RPMI7951 (cell line): ENCODE data around the gene NADSYN1. TPM values are rescaled to one million over a fixed set of nuclear protein-coding genes. Genes with fewer than 3 reads are reported as not detected.

ENCODE experiments used
- DNase-seq: peaks from one replicate; pipeline ENCODE4 v3.0.0-alpha.2; 2012; ENCODE audit warnings: low read depth
- total RNA-seq: library from RNA; depleted of rRNA; stranded (reverse); fragments of >200 nt; shearing (Covaris generic); gene quantifications from 2 replicates; pipeline ENCODE4 v1.2.3, GENCODE V29; 2014

The NADSYN1 gene
- total RNA-seq, 1 experiment from 2014 or later: 36.9 TPM

- DNase-seq: no peak
Measured at GRCh38 chr11:71474141-71474770, 21.3 kb downstream of the NADSYN1 start.

DNA sequence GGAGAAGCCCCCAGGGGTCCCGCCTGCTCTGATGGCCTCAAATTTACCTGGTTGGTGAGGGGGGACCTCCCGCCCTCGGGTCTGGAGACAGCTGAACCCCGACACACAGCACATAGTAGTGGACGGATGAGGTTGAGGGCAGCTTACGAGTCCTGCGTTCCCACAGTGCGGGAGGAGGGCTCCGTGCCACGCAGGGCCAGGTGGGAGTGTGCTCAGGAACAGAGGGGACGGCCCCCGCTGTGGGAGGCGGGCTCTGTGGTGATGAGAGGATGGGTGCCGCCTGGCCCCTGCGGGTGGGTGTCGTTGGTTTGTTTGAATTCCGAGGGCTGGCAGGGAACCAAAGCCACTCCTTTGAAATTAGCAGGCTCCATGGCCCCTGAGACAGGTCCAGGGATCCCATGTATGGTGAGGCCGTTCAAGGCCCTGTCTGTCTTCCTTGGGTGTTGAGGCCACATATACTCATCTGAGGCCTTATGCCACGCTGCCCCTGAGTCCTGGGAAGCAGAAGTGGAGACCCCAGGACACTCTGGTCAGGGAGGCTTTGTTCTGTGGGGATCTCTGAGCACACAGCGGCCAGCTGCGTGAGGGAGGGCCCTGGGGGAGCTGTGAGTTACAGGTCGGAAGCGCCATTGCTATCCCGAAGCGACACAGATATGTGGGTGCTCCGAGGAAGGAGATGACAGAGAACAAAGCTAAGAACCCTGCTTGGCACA lies 21.9 kb downstream of the NADSYN1 start:
- DNase-seq: no peak

GRCh38 chr11:71476031-71476430 lies 23.0 kb downstream of the NADSYN1 start:
- no peak for DNase-seq

DNA sequence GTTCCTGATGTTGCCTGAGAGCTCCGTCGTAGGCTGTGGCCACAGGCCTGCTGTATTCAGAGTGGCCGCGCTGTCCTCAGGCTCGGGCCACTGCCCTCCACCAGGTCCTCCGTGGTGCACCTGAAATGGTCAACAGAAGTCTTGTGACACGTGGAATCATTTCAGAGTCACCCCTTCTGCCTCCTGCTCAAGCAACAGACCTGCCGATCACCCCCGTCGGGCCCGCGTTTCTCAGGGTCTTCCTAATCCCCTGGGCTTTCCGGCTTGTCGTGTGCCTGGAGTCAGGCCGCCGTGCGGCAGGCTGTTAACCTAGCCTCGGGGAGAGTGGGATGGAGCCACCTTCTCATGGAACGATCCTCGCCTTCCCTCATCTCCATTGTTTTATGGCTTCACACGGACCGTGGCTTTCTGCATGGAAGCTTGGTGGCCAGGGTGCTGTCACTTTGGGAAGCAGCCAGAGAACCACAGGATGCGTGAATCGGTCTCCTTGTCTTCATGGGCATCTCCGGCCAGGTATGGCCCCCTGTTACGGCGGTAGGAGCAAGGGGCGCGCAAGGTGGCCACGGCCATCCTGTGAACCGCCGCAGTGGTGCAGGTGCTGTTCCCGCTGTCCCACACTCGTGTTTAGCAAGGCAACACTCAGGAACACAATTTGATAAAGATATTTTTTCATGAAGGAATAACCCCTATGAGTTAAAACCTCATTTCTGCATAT lies 24.1 kb downstream of the NADSYN1 start:
- DNase-seq: no peak

DNA sequence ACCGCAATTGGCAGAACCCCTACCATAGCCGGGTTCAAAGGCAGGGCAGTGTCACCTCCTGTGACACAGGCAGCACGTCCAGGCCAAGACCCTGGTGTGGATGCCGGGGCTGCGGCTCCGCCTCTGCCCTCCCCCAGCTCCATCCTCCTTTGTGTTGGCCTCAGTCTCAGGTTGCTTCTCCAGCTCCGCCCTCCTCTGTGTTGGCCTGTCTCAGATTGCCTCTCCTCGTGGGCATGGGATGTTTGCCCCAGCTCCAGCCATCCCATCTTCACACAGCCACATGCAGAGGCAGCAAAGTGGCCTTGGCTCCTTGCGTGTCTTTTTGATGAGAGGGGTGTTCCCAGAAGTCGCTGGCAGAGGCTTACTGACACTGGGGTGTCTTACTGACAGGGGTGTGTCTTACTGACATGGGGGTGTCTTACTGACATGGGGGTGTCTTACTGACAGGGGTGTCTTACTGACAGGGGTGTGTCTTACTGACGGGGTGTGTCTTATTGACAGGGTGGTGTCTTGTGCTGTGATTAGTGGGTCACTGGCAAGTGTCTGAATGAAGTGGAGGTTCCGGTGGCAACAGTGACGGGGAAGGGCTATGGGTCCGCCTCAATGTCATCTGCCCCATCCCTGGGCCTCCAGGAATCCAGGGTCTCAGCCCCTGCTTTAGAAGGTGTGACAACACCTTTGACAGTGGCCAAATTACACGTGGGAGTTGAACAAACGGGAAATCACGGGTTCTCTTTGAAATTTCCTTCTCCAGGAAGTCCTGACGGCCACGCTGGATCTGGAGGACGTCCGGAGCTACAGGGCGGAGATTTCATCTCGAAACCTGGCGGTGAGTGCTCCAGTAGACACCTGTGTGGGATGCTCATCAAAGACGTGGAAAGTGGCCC lies 24.9 kb downstream of the NADSYN1 start:
- no peak for DNase-seq

- DNase-seq: no peak
Measured at GRCh38 chr11:71478528-71478840, 25.5 kb downstream of the NADSYN1 start.

DNA sequence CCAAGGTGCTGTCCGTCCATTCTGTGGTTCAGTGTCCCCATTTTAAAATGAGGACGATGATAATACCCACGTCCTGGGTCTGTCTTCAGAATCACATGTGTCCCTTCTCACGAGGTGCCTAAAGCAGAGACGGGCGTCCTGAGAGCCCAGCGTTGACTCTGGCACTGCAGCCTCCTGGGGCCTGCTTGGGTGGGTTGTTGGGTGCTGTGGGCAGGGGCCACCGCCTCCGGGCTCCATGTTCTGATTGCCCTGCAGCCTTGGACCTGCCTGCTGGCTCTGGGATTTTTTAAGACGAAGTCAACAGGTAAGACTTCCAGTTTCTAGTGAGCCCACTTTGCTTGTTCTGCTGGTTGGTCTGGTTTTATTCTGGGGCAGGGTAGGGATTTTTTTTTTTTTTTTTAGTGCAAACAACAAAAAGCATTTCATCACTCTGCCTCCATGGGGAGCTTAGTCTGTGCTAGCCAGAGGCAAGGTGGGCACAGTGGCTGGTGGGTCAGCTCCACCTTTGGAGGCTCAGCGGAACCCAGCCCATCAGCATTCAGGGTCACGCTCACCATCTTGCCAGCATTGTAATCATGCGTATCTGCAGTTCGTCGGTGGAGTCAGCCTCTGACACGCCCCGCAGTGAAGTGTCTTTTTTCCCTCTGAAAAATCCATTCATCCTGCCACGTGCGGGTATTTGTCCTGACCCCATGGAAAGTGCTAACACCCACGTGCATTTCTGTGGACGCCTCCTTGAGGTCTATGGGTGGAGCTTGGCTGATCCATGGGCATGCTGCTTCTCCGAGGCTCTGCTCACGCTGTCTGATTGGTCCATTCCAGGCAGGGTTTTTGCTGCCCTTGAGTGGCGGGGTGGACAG lies 28.3 kb downstream of the NADSYN1 start:
- DNase-seq: no peak

GRCh38 chr11:71482216-71482615 lies 29.2 kb downstream of the NADSYN1 start:
- DNase-seq: no peak

GRCh38 chr11:71482746-71483364 lies 29.9 kb downstream of the NADSYN1 start:
- DNase-seq: no peak

DNA sequence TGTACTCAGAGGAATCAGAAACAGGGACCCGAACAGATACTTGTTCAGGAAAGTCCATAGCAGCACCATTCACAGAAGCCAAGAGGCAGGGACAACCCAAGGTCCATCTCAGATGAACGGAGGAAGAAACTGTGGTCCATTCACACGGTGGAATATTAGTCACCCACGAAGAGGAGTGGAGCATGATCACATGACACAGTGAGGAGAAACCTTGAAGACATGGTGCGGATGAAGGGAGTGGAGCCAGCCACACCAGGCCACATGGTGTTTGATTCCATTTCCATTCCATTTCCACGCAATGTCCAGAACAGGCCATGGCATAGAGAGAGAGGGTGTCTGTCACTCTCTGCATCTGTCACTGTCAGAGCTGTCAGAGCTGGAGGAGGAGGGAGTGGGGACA lies 30.7 kb downstream of the NADSYN1 start:
- no peak for DNase-seq

- no peak for DNase-seq
Measured at GRCh38 chr11:71484248-71485062, 31.5 kb downstream of the NADSYN1 start.

DNA sequence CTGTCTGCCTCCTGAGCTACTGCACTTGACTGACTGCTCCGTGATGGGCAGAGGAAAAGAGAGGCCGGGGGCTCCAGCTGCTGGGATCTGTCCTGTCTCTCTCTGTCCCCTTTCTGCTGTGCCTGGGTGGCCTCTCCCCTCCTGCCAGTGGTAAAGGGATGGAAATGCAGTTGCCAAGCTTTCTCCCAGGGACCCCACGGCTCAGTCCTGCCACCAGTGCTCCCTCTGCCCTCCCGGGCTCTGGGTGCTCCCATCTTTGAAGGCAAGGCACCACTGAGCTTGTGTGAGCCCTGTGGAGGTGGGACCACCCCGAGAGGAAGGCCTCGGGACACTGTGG lies 32.0 kb downstream of the NADSYN1 start:
- DNase-seq: no peak

DNA sequence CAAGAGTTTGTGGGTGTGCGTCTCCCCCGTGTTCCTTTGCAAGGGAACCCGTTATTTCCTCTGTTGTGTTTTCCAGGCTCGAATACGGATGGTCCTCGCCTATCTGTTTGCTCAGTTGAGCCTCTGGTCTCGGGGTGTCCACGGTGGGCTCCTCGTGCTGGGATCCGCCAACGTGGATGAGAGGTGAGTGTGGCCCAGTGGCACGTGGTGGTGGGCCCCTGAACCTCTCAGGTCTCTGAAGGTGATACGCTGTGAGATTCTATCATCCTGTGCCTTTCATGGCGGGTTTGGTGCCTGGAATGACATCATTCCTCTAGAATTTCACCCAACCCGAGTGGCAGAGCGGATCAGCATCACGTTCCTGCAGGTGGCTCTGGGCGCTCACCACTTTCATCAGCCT lies 32.5 kb downstream of the NADSYN1 start:
- DNase-seq: no peak

GRCh38 chr11:71486320-71486719 lies 33.3 kb downstream of the NADSYN1 start:
- DNase-seq: no peak

DNA sequence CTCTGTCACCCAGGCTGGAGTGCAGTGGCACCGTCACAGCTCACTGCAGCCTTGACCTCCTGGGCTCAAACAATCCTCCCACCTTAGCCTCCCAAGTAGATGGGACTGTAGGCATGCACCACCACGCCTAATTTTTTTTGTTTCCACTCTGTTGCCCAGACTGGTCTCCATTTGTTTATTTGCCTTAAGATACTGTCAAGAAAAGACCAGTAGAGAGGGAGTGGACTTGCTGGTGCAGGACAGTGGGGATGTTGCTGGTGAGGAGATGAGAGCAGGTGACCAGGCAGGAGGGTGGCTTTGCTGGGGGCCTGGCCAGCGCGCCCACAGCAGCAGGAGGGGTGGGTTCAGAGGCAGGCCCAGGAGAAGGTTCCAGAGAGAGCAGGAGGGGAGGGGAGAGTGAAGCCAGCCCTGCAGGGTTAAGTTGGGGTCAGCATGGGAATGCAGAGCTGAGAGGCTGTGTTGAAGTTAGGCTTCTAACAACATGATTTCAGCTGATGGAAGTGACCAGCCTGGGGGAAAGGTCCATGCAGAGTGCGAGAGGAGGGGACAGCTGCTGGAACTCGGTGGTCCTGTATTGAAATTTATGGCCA lies 35.8 kb downstream of the NADSYN1 start:
- no peak for DNase-seq

- peak; percentile 71 for DNase-seq
Measured at GRCh38 chr11:71489311-71490043, 36.5 kb downstream of the NADSYN1 start.

DNA sequence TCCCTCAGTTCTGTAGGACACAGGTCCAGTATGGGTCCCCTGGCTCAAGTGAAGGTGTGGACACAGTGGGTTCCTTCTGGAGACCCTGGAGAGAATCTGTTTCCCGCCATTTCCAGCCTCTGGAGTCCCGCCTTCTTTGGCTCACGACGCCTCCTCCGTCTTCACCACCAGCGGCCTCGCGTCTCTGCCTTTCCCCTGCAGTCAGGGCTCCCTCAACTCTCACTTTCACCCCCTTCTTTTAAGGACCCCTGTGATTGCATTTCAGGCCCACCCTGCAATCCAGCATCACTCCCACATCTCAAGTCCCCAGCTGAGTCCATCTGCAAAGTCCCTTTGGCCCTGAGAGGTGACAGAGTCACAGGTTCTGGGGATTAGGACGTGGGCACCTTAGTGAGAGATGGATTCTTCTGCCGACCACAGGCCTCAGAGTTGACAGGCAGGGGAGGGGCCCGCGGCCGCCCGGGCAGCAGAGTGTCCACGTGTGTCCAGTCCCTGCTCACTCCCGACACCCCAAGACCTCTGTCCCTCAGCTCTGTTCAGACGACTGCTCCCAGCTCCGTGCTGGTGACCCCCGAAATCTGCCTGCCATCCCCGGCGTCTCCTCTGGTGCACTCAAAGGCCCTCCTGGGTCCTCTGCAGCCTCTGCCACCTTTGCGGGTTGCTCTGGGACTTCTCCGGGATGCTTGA lies 37.2 kb downstream of the NADSYN1 start:
- DNase-seq: no peak

DNA sequence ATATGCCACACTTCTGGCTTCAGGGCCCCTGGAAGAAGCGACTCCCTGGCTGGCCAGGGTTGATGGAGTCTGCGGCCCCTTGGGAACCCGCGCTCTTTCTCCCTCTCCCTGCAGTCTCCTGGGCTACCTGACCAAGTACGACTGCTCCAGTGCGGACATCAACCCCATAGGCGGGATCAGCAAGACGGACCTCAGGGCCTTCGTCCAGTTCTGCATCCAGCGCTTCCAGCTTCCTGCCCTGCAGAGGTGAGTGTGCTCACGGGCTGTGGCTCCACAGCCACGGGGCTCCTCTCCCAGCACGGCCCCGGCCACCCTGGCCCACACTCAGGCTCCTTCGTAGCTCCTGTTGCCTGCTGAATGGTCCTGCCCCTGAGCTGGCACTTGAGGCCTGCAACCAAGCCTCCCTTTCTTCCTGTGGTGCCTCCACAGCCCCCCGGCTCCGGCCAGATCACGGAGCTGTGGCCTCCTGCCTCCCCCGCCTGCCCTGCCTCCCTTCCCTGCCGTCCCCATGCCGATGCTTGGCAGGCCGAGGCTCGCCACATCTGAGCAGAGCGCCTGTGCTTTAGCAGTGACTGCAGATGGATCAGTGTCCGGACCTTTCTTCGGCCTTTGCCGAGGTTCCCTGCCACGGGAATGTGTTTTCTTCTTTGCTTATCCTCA lies 37.9 kb downstream of the NADSYN1 start:
- no peak for DNase-seq
